ENCODE results near the gene UBAP2L. TPM values are rescaled to one million over a fixed set of nuclear protein-coding genes. Genes with fewer than 3 reads are reported as not detected.

The UBAP2L gene
- total and polyA plus RNA-seq, 4 donors, result 67.3 to 147 (median 105) TPM

GRCh38 chr1:154192476-154192875, 28.3 kb upstream of the UBAP2L start:
- ATAC-seq (ENCODE audit: insufficient read depth, low FRiP score), result no peak
- WGBS, 2 donors, result 29 to 45% methylated on average over 3 of the region's 3 CpGs
- DNase-seq, result no peak
- Histone ChIP-seq H3K36me3 (ENCODE audit: control insufficient read depth in 4 of 4, insufficient read depth in 4 of 4, low read length in 4 of 4) (no peaks in the 10 kb centered on the region), H3K27ac (ENCODE audit: low read depth in 1 of 2, low read length in 1 of 2) (no peak overlapping the region), H3K27me3 (ENCODE audit: control insufficient read depth in 3 of 3, insufficient read depth in 3 of 3, low read length in 2 of 3) (peaks cover 0 to 4% (median 4%) of the 10 kb centered on the region in 3 donors), H3K9ac (ENCODE audit: insufficient read depth in 1 of 2, low read length in 2 of 2) (no peak overlapping the region), H3K4me1 (ENCODE audit: control insufficient read depth in 5 of 5, insufficient read depth in 5 of 5, low read length in 5 of 5) (peaks cover 0 to 4% (median 0%) of the 10 kb centered on the region in 5 donors), H3K9me3 (ENCODE audit: control insufficient read depth in 4 of 4, insufficient read depth in 3 of 4, low read length in 3 of 4) (no peaks in the 10 kb centered on the region), H3K4me3 (no peak overlapping the region)
- TF ChIP-seq CTCF (IDR thresholded peaks at IDR 0.05; ENCODE audit: control extremely low read depth, extremely low read depth), result no peak

- Histone ChIP-seq H3K4me3 (no peak overlapping the region), H3K27me3 (ENCODE audit: control insufficient read depth in 3 of 3, insufficient read depth in 3 of 3, low read length in 2 of 3) (peaks cover 0 to 4% (median 4%) of the 10 kb centered on the region in 3 donors), H3K4me1 (ENCODE audit: control insufficient read depth in 5 of 5, insufficient read depth in 5 of 5, low read length in 5 of 5) (peaks cover 0 to 4% (median 0%) of the 10 kb centered on the region in 5 donors), H3K9ac (ENCODE audit: insufficient read depth in 1 of 2, low read length in 2 of 2) (no peak overlapping the region), H3K9me3 (ENCODE audit: control insufficient read depth in 4 of 4, insufficient read depth in 3 of 4, low read length in 3 of 4) (no peaks in the 10 kb centered on the region), H3K27ac (ENCODE audit: low read depth in 1 of 2, low read length in 1 of 2) (no peak overlapping the region), H3K36me3 (ENCODE audit: control insufficient read depth in 4 of 4, insufficient read depth in 4 of 4, low read length in 4 of 4) (no peaks in the 10 kb centered on the region)
- no peak for ATAC-seq (ENCODE audit: insufficient read depth, low FRiP score)
- DNase-seq, result no peak
- no peak for TF ChIP-seq CTCF (IDR thresholded peaks at IDR 0.05; ENCODE audit: control extremely low read depth, extremely low read depth)
- WGBS, 2 donors, result 67 to 79% methylated on average over 8 of the region's 8 CpGs
These were observed 26.9 kb upstream of the UBAP2L start for GRCh38 chr1:154193821-154194220.

DNA sequence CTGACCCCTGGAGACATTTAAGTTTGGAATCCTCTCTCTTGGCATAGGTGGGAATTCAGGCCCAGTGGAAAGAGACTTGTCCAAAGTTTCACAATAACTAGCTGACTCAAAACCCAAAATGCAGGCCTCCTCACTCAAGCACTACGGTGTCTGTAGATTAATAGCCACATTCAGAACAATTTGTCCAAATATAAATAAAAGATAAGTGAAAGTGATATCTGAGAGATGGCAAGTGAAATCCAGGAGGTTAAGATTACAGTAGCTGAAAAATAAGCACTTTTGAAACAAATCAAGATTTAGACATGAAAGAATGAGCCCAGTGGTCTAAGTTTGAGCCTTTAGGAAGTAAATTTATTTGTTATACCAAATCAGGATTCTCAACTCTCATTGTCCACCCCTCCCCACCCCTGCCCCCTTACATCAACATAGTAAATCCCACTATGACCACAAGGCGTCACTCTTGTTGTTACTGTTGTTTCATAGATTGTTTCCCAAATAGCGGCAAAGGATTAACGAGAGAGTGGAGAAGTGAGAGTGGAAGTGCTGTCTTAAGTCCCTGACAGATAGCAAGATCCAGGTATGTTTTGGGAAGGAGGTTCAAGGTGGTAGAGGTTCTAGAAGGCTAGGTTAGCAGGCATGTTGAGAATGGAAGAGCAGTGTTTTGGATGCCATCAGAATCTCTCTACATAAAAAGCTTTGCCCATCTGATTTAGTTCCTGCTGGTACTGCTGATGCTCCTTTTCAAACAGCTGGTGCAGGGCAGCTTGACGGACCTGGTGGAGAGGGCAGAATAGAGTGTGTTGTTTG, 21.8 kb upstream of the UBAP2L start:
- H3K4me1 ChIP-seq (ENCODE audit: control insufficient read depth in 5 of 5, insufficient read depth in 5 of 5, low read length in 5 of 5), result no peaks in the 10 kb centered on the region
- no peak overlapping the region for H3K4me3 ChIP-seq
- 6 to 8% methylated on average over 5 of the region's 5 CpGs for WGBS, 2 donors
- peak; percentile 61 for TF ChIP-seq CTCF (IDR thresholded peaks at IDR 0.05; ENCODE audit: control extremely low read depth, extremely low read depth)
- H3K27ac ChIP-seq (ENCODE audit: low read depth in 1 of 2, low read length in 1 of 2), result no peak overlapping the region
- peak overlapping the region in 1 of 2 donors; percentile 45 for H3K9ac ChIP-seq (ENCODE audit: insufficient read depth in 1 of 2, low read length in 2 of 2)
- no peaks in the 10 kb centered on the region for H3K9me3 ChIP-seq (ENCODE audit: control insufficient read depth in 4 of 4, insufficient read depth in 3 of 4, low read length in 3 of 4)
- no peaks in the 10 kb centered on the region for H3K36me3 ChIP-seq (ENCODE audit: control insufficient read depth in 4 of 4, insufficient read depth in 4 of 4, low read length in 4 of 4)
- H3K27me3 ChIP-seq (ENCODE audit: control insufficient read depth in 3 of 3, insufficient read depth in 3 of 3, low read length in 2 of 3), result no peaks in the 10 kb centered on the region
- peak; percentile 51 to 85 (median 80) for DNase-seq
- ATAC-seq (ENCODE audit: insufficient read depth, low FRiP score), result peak; percentile 23

Measured in lung (tissue), 12 donors.